GM19324 (cell line): Measurements from ENCODE around the gene PTGDS.
A peak's percentile ranks its signal among the peaks of the same experiment; 100 is the strongest.

Experiments
- ATAC-seq: cut with Tn5 transposase; IDR thresholded peaks from one replicate; pipeline ENCODE4 v1.9.1; 2021; ENCODE audit warnings: mild to moderate bottlenecking, moderate library complexity; ENCODE audit not compliant: unreplicated experiment, low FRiP score

Gene PTGDS

DNA sequence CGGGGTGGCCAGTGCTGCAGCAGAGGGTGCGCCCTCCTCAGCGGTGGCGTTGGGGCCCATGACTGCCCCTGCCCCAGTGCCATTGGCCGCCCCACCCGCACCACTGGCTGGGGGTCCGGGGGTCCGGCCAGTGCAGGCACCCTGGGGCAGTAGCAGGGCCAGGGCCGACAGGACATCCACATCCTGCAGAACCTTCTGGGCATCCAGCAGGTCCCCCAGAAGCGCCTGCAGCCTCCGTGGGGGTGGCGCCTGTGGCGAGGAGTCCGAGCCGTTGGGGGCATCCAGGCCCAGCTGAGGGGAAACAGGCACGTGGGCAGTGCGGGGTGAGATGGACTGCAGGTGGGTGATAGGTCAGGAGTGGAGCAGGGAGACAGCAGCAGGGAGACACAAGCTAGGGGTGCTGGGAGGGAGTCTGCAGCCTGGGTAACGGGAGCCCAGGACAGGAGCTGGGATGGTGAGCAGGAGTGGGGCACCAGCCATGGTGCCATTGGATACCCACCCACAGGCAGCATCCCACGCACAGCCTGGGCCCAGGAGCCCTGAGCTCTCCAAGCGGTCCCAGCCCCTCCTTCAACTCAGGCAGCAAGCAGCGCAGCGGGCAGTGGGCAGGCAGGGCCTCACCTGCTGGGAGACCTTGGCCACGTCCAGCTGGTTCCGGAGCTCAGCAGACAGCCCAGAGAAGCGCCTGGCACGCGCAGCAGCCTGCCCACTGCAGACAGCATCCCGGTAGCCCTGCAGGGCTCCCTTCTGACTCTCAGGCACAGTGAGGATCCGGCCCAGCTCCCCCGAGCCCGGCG lies 43.7 kb downstream of the PTGDS start:
- ATAC-seq, result no peak

DNA sequence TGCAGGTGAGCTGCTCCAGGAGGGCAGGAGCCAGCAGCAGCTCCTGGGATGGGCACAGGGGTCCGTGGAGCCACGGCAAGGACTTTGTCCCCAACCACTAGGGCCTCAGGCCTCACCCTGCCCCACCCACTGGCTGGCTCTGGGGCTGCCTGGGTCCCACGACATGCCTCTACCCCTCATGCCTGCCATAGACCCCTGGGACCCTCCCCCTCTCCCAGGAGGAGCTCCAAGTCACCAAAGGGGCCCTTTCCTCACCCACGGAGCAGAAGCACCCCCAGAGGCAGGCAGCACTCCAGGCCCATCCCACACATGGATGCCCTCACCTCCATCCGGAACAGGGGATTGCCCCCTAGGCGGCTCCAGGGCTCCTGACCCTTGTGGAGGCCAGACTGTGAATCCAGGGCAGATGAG lies 44.3 kb downstream of the PTGDS start:
- ATAC-seq, result no peak

DNA sequence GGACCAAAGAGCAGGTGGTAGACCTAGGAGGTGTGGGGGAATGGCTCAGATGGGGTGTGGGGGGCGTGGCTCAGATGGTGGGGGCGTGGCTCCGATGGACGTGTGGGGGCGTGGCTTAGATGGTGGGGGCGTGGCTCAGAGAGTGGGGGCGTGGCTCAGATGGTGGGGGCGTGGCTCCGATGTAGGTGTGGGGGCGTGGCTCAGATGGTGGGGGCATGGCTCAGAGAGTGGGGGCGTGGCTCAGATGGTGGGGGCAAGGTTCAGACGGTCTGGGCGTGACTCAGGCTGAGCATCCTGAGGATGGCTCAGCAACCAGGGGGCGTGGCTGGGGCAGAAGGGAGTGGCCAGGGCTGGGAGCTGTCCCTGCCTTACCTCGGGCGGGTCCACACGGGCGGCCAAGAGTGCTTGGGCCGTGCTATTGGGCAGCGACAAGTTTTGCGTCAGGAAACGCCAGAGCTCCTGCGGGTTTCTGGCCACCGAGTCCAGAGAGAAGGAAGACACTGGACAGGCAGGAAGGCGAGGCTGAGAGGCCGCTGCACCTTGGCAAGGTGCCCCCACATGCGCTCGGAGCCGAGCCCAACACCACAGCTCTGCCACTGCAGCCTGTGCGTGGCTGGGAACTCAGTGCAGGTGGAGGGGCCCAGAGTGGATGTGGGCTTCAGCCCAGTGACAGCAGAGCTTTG lies 44.8 kb downstream of the PTGDS start:
- no peak for ATAC-seq

DNA sequence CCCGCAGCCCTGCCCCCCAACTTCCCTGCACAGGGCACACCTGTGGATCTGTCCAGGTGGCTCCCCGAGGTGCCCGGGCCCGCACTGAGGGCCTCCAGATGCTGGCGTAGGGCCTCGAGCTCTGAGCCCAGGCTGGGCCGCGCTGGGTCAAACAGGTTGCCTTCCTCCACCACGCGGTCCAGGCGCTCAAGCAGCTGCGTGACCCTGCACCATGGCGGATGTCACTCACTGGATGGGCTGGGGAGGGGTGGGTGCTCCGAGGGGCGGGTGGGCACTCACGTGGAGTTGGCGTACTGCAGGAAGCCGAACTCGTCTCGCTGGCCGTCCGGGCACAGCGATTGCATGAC lies 45.3 kb downstream of the PTGDS start:
- no peak for ATAC-seq

DNA sequence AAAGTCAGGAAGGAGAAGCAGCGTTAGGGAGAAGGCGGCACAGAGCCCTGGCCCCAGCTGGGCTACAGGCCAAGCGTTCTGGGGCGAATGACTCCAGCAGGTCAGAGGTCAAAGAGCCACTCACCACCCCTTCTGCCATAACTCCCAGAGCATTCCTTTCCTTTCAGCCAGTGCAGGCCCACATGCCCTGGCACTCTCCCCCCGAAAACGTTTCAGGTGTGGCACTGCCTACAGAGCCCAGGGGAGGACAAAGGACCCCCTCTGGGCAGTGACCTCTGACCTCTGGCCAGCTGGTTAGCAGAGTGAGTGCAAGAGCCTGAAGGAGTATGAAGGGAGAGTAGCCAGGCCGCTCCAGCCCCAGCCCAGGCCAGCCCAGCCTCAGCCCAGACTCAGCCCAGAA lies 45.9 kb downstream of the PTGDS start:
- ATAC-seq, result no peak

DNA sequence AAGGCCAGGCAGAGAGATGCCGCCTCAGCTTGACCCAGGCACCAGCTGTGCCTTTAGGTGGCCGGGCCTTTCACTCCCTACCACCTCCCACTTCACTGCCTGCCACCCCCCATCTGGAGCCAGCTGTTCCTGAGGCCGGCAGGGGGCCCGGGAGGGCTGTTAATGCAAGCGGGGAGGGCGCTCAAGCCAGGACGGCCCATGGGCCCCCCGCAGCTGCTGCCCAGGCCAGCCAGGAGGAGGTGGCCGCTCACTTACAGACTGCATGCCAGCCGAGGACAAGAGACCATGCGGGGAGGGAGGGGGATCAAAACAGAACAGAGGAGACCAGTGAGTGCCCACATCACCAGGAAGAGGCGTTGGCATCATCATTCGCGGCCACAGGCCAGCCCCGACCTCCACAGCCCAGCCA lies 46.3 kb downstream of the PTGDS start:
- ATAC-seq, result no peak

DNA sequence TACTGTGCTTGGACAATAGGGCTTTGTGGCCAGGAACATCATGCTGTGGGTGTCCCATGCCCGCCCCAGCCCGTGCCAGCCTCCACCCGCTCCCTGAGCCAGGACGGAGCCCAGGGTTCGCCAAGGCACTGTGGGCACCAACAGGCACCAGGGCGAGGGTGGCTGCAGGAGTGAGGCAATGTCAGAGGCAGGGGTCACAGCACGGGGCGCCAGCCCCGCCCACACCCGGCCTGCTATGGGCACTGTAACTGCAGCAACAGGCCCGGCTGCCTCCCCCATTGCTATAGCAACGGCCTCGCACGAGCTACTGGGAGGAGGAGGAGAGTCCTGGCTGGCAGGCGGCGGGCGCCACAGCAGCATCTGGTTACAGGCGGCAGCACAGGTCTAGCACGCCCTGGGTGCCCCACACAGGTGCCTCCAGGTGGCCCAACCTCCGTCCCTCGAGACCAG lies 48.2 kb downstream of the PTGDS start:
- ATAC-seq, result no peak

DNA sequence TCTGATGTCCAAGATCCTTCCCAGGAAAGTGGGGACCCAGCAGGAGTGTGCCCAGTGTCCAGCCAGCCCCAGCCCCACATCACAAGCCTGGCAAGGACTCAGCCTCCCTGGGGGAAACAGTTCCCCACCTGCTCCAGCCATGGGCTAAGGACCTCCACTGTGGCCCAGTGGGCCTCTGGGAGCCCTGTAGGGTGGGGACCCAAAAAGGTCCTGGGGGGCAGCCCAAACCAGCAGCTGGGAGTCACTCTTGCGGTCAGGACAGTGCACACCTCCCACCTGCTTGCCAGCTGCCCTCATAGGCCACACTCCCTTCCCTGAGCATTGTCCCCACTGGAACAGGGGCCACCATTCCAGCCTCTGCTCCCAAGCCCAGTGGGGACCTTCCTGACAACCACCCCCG lies 49.1 kb downstream of the PTGDS start:
- ATAC-seq, result no peak

DNA sequence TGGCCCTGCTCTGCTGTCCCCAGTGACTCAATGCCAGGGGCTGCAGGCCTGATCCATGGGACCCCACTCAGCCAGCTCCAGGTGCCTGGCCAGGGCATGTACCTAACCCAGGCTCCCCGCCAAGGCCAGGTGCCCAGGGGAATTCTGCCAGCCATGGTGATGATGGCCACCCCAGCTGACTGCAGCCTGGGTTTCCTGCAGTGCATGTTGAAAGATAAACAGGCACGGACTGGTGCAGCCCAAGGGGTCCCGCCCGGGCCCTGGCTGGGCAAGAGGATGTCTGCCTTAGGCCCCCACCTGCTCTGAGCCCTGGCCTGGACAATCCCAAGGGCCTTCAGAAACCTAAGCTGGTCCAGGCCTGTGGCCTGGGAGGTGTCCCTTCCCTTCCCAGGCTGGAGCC lies 49.5 kb downstream of the PTGDS start:
- no peak for ATAC-seq

DNA sequence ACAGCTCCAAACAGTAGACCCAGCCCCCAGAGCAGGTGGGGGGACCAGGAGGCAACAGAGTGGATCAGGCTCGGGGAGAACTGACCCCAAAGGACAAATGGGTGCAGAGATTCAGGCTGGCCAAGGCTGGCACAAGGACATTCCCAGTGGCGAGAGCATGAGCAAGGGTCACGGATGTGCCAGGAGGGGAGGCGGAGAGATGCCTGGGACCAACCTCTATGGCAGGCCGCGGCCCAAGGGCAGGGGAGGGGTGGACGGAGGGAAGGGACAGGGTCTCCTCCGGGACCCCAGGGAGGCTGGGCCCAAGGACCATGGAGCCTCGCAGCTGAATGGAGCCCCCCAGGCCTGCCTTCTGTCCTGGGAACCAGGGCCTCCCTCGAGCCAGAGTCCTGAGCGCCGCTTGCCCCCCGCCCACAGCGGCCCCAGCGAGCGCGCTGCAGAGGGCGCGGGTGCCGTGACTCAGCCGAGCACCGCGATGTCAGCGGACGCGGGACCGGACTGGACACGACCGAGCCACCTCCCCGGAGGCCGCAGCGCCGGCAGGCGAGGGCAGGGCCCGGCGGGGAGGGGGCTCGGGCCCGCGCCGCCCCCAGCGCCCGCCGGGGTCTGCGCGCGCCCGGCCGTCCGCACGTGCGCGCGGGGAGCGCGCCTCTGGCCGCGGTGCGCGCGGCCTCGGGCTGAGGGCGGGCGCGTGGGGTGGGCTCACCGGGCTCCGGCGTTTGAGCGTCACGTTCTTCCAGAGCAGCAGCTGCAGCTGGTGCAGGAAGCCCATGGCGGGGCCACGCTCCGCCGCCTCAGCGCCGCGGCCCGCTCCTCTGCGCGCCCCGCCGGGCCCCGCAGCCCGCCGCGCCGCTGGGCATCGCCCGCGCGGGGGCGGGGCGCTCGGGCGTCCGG lies 50.3 kb downstream of the PTGDS start, which contains the start of gene ABCA2:
ABCA2 (minus strand) TSS at position 869 of the 894 bp plus-strand sequence; CDS start at position 772, 97 bp downstream.
- peak; percentile 2 for ATAC-seq

DNA sequence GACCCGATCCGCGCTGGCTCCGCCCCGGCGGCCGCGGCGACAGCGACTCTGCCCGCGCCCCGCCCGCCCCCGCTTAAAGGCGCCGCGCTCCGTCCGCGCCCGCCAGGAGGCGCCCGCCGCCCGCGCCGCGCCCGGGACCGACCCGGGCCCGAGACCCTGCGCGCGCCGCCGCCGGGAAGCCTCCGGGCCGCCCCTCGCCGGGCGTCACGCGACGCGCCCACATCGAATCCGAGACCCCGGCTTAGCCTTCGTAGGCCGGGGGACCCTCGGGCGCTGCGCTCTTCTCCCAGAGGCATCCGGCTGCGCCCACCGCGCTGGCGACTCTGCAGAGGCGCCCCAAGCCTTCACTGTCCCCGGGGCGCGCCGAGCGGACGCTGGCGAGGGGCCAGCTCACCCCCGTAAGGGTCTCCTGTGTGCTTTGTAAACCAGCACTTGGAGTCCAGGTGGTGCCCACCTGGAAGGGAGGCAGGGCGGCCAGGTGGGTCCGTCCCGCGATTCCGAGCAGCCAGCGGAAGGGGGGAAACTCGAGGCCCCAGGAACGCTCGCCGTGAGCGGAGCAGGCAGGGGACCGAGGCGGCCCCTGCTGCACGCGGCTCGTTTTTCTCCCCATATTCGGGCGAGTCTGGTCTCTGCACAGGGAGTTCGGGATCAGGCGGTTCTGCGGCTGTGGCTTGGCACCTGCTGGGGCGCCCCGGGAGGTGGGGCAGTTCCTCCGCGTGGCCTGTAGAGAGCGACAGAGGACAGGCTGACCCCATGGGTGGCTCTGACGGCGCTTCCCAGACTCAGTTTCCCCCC lies 51.2 kb downstream of the PTGDS start:
- ATAC-seq, result peak; percentile 47

DNA sequence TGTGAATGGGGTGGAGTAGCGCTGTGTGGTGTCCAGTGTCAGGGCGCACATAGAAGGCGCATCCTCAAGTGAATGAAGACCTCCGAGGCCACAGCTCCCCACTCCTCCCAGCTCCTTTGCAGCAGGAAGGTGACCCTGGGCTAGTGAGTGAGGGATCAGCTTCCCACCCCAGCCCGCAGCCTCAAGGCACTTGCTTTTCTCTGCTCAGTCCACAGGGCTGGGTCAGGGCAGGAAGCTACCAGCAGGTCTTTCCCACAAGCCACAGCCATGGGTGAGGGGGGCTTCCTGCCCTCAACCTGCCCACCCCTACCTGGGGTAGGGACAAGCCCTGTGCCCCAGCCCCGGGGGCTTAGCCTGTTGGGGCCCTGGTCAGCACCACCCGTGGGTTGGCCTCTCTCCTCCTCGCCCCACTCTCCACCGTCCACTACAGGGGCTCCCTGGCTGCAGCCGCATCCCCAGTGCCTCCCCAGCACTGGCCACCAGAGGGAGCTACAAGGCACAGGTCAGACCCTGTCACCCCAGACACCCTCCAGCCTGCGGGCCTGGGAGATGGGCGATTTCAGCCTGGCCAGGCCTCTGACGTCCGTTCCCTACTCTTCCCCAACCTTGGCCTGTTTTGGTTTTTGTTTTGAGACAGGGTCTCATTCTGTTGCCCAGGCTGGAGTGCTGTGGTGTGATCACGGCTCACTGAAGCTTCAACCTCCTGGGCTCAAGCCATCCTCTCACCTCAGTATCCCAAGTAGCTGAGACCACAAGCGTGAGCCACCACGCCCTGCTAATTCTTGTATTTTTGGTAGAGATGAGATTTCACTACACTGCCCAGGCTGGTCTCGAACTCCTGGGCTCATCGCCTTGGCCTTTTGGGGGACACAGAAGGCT lies 52.0 kb downstream of the PTGDS start:
- no peak for ATAC-seq

DNA sequence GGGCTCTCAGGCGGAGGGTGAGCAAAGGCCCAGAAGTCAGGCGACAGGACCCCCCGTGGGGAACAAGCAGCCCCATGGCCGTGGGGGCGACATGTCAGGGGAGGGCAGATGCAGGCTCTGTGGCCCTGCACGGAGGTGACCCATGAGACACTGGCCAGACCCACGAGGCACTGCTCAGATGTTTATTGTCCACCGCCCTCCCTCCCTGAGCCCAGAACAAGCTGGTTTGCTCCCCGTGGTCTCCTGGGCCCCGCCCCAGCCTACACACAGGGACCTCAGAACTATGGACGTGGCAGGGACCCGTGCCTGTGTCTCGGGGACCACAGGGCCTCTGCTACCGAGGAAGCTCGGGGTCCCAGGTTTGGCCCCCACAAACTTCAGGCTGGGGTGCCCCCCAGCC lies 52.7 kb downstream of the PTGDS start:
- no peak for ATAC-seq

DNA sequence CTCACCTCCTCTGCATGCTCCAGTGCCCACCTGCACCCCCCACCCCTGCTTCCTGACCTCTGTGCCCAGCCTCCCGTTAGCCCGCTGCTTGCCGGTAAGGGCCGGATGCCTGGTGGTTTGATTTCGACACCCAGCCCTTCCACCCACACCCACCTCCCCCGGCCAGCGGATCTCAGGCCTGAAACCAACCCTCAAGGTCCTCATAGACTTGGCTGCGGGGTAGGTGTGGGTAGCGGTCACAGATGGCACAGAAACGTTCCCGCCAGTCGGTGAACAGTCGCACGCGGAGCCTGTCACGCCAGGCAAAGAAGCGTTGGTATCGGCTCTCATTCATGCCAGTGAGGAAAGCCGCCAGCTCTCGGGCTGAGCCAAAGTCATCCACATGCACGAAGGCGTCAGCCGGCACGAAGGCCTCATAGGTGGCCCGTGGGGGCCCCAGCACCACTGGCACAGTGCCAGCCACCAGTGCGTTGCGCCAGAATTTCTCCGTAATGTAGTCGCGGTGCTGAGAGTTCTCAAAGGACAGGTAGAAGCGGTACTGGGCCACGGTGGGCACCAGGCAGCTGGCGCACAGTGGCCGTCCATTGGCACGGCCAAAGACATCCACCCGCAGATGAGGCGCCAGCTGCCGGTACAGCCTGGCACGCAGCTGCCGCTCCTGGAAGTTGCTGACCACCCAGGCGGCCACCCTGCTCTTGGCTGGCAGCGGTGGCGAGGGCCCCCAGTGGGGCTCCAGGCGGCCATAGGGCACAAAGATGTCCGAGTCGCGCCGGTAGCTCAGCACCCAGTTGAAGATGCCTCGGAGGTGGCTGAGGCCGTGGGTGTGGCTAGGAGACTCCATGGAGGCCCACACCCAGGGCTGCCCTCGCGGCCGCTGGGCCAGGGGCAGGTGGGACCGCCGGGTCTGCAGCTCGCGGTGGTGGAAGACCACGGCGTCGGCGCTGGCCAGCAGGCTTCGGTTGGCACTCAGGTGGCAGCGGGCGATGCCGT lies 53.5 kb downstream of the PTGDS start:
- ATAC-seq, result no peak
